NCI-H526 (cell line): ENCODE results near the gene SMIM22.

Experiments
- DNase-seq, 2 experiments: peaks; one replicate each; lab custom pipeline; 2025; lab: John Stamatoyannopoulos, UW

The SMIM22 gene

GRCh38 chr16:4814542-4815173 is 19.5 kb downstream of the SMIM22 start:
- no peak for DNase-seq

- DNase-seq = no peak
Measured at GRCh38 chr16:4820652-4821051, 25.5 kb downstream of the SMIM22 start.

GRCh38 chr16:4825196-4825595 is 30.0 kb downstream of the SMIM22 start:
- DNase-seq = no peak

- DNase-seq = no peak
Measured at GRCh38 chr16:4826526-4826925, 31.4 kb downstream of the SMIM22 start.

- DNase-seq = no peak
Measured at GRCh38 chr16:4826980-4827379, 31.8 kb downstream of the SMIM22 start.

- DNase-seq = no peak
Measured at GRCh38 chr16:4828567-4829321, 33.6 kb downstream of the SMIM22 start.

GRCh38 chr16:4830408-4830807 is 35.2 kb downstream of the SMIM22 start:
- DNase-seq = no peak

- no peak for DNase-seq
Measured at GRCh38 chr16:4831616-4832015, 36.4 kb downstream of the SMIM22 start.

GRCh38 chr16:4832698-4833343 is 37.7 kb downstream of the SMIM22 start:
- no peak for DNase-seq

- no peak for DNase-seq
Measured at GRCh38 chr16:4833584-4833983, 38.4 kb downstream of the SMIM22 start.

- DNase-seq = no peak
Measured at GRCh38 chr16:4836727-4837126, 41.6 kb downstream of the SMIM22 start.

GRCh38 chr16:4837733-4838501 is 42.7 kb downstream of the SMIM22 start:
- DNase-seq = no peak

- no peak for DNase-seq
Measured at GRCh38 chr16:4839942-4840341, 44.8 kb downstream of the SMIM22 start.

GRCh38 chr16:4840984-4841383 is 45.8 kb downstream of the SMIM22 start:
- DNase-seq = no peak
